ENCODE results near the gene TNNI3K.

GRCh38 chr1:74280642-74281396 is 45.6 kb downstream of the TNNI3K start:
- TF ChIP-seq GATA3 (IDR thresholded peaks at IDR 0.05; ENCODE audit: low read depth, low read length) (no peak), GATA2 (IDR thresholded peaks at IDR 0.05; ENCODE audit: low read depth, low read length) (no peak)

Measured in SH-SY5Y (cell line).